HL-60 (cell line): ENCODE measurements around the gene ISLR2.

Experiments
- DNase-seq, 2 experiments: peaks; one replicate each; pipeline ENCODE4 v3.0.0-alpha.2; 2010 to 2020; ENCODE audit warnings: low read depth in 1 of 2, low spot score in 1 of 2
- H3K27ac ChIP-seq: fragments of 250-450 bp; sonication (Bioruptor Pico); replicated peaks from 2 replicates; pipeline ENCODE4 v1.5.1; 2020; ENCODE audit warnings: mild to moderate bottlenecking, moderate library complexity
- H3K27me3 ChIP-seq: fragments of 250-450 bp; sonication (Bioruptor Pico); 2 replicates; pipeline ENCODE4 v1.5.1; 2021; ENCODE audit warnings: mild to moderate bottlenecking, moderate library complexity; ENCODE audit not compliant: insufficient read depth, poor library complexity, severe bottlenecking
- H3K4me3 ChIP-seq: replicated peaks from 2 replicates; pipeline ENCODE4 v1.5.1; 2011; ENCODE audit warnings: mild to moderate bottlenecking, control low read depth, low read length; ENCODE audit not compliant: insufficient read depth
- CTCF ChIP-seq: IDR thresholded peaks from one replicate; pipeline ENCODE4 v1.5.1; 2011; ENCODE audit warnings: low read length, control low read depth, inconsistent platforms; ENCODE audit not compliant: insufficient read depth
- GABPA ChIP-seq: IDR thresholded peaks from 2 replicates; pipeline ENCODE4 v1.6.1; 2012; ENCODE audit warnings: low read depth
- POLR2AphosphoS5 ChIP-seq: IDR thresholded peaks from 2 replicates; pipeline ENCODE4 v1.6.1; 2012; ENCODE audit warnings: low read depth
- REST ChIP-seq: IDR thresholded peaks from 2 replicates; pipeline ENCODE4 v1.6.1; 2012; ENCODE audit warnings: low read depth; ENCODE audit not compliant: insufficient replicate concordance
- SPI1 ChIP-seq: IDR thresholded peaks from 2 replicates; pipeline ENCODE4 v1.6.1; 2012; ENCODE audit warnings: low read depth, mild to moderate bottlenecking, borderline replicate concordance

Gene ISLR2

GRCh38 chr15:74136814-74137536 lies 6.6 kb downstream of the ISLR2 start:
- Histone ChIP-seq H3K4me3 (no peak overlapping the region), H3K27ac (no peak overlapping the region), H3K27me3 (peaks cover 70% of the 10 kb centered on the region)
- no peak for TF ChIP-seq CTCF
- no peak for TF ChIP-seq POLR2AphosphoS5
- no peak for TF ChIP-seq GABPA
- no peak for TF ChIP-seq REST
- TF ChIP-seq SPI1 = no peak
- DNase-seq = no peak

- TF ChIP-seq CTCF = no peak
- no peak for TF ChIP-seq REST
- no peak for TF ChIP-seq POLR2AphosphoS5
- no peak for TF ChIP-seq SPI1
- TF ChIP-seq GABPA = no peak
- H3K4me3 ChIP-seq = no peak overlapping the region
- peaks cover 68% of the 10 kb centered on the region for H3K27me3 ChIP-seq
- no peak for DNase-seq
- no peak overlapping the region for H3K27ac ChIP-seq
Measured at GRCh38 chr15:74137537-74137894, 7.1 kb downstream of the ISLR2 start.

GRCh38 chr15:74138642-74139041 lies 8.3 kb downstream of the ISLR2 start:
- DNase-seq = no peak
- Histone ChIP-seq H3K27ac (no peak overlapping the region), H3K27me3 (peaks cover 57% of the 10 kb centered on the region), H3K4me3 (no peak overlapping the region)
- no peak for TF ChIP-seq GABPA
- TF ChIP-seq POLR2AphosphoS5 = no peak
- no peak for TF ChIP-seq SPI1
- no peak for TF ChIP-seq REST
- TF ChIP-seq CTCF = no peak
